Fibroblast of pulmonary artery (primary cell): ENCODE measurements around the gene ADH4.

Experiments used
- DNase-seq: peaks from one replicate; pipeline ENCODE4 v3.0.0-alpha.2; 2010; ENCODE audit warnings: low read depth
- H3K4me3 ChIP-seq: replicated peaks from 2 replicates; pipeline ENCODE4 v1.5.1; 2011; ENCODE audit warnings: low read depth, mild to moderate bottlenecking, control low read depth, low read length, moderate library complexity
- TF ChIP-seq, protein P1 (sequence below): IDR thresholded peaks from 2 replicates; pipeline ENCODE4 v1.5.1; 2011; ENCODE audit warnings: mild to moderate bottlenecking, control low read depth, low read length, inconsistent platforms; ENCODE audit errors: missing control alignments

The ADH4 gene

DNA sequence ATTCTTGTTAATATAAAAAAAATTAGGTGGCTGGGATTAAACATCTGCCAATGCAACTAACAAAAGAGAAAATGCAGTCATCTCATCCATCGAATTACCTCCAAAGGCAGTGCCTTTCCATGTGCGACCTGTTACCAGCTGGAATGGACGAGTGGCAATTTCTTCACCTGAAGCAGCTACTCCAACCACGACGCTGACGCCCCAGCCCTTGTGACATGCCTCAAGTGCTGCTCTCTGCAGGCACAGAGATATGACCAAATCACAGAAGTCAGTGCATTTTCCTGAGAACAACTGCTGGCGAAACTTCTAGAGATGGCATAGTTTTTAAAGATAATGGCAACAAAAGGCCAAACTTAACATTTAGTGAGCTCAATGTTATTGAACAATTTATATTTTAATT, 69.3 kb downstream of the ADH4 start:
- H3K4me3 ChIP-seq, result no peak overlapping the region
- DNase-seq, result no peak
- TF ChIP-seq, protein P1, sequence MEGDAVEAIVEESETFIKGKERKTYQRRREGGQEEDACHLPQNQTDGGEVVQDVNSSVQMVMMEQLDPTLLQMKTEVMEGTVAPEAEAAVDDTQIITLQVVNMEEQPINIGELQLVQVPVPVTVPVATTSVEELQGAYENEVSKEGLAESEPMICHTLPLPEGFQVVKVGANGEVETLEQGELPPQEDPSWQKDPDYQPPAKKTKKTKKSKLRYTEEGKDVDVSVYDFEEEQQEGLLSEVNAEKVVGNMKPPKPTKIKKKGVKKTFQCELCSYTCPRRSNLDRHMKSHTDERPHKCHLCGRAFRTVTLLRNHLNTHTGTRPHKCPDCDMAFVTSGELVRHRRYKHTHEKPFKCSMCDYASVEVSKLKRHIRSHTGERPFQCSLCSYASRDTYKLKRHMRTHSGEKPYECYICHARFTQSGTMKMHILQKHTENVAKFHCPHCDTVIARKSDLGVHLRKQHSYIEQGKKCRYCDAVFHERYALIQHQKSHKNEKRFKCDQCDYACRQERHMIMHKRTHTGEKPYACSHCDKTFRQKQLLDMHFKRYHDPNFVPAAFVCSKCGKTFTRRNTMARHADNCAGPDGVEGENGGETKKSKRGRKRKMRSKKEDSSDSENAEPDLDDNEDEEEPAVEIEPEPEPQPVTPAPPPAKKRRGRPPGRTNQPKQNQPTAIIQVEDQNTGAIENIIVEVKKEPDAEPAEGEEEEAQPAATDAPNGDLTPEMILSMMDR, result no peak
